ENCODE measurements around the gene PTPRN2.
"Not testable (repeated sequence)": the region's sequence is repeated elsewhere in the genome, so short reads cannot be mapped to it uniquely, and the experiment has no call there.

The PTPRN2 gene

GRCh38 chr7:158278745-158279320 is 308.8 kb downstream of the PTPRN2 start:
- DNase-seq (ENCODE audit: low spot score), result no peak

- DNase-seq (ENCODE audit: low spot score), result no peak
Observed at GRCh38 chr7:158277219-158278141, 310.1 kb downstream of the PTPRN2 start.

- no peak for DNase-seq (ENCODE audit: low spot score)
Observed at GRCh38 chr7:158276414-158277218, 311.0 kb downstream of the PTPRN2 start.

- DNase-seq (ENCODE audit: low spot score), result no peak
Observed at GRCh38 chr7:158275711-158276413, 311.8 kb downstream of the PTPRN2 start.

- DNase-seq (ENCODE audit: low spot score), result no peak
Observed at GRCh38 chr7:158274996-158275395, 312.6 kb downstream of the PTPRN2 start.

- no peak for DNase-seq (ENCODE audit: low spot score)
Observed at GRCh38 chr7:158274404-158274811, 313.2 kb downstream of the PTPRN2 start.

GRCh38 chr7:158273756-158274342 is 313.8 kb downstream of the PTPRN2 start:
- not testable (repeated sequence) for DNase-seq (ENCODE audit: low spot score)

GRCh38 chr7:158273138-158273651 is 314.4 kb downstream of the PTPRN2 start:
- no peak for DNase-seq (ENCODE audit: low spot score)

GRCh38 chr7:158272509-158273137 is 315.0 kb downstream of the PTPRN2 start:
- no peak for DNase-seq (ENCODE audit: low spot score)

- no peak for DNase-seq (ENCODE audit: low spot score)
Observed at GRCh38 chr7:158272091-158272490, 315.5 kb downstream of the PTPRN2 start.

GRCh38 chr7:158271646-158272045 is 316.0 kb downstream of the PTPRN2 start:
- no peak for DNase-seq (ENCODE audit: low spot score)

- no peak for DNase-seq (ENCODE audit: low spot score)
Observed at GRCh38 chr7:158270856-158271413, 316.7 kb downstream of the PTPRN2 start.

GRCh38 chr7:158270106-158270775 is 317.4 kb downstream of the PTPRN2 start:
- DNase-seq (ENCODE audit: low spot score), result no peak

GRCh38 chr7:158268816-158269535 is 318.6 kb downstream of the PTPRN2 start:
- no peak for DNase-seq (ENCODE audit: low spot score)

- DNase-seq (ENCODE audit: low spot score), result no peak
Observed at GRCh38 chr7:158267742-158268435, 319.7 kb downstream of the PTPRN2 start.

GRCh38 chr7:158266817-158267741 is 320.5 kb downstream of the PTPRN2 start:
- DNase-seq (ENCODE audit: low spot score), result no peak

- DNase-seq (ENCODE audit: low spot score), result no peak
Observed at GRCh38 chr7:158266426-158266816, 321.2 kb downstream of the PTPRN2 start.

- DNase-seq (ENCODE audit: low spot score), result no peak
Observed at GRCh38 chr7:158265743-158266080, 321.9 kb downstream of the PTPRN2 start.

Data from hematopoietic multipotent progenitor cell treated with erythropoietin and hydrocortisone succinate and interleukin-3 and kit ligand, for 15 days (in vitro differentiated cells).